ENCODE results near the gene VCP. TPM values are rescaled to one million over a fixed set of nuclear protein-coding genes. Genes with fewer than 3 reads are reported as not detected.

The VCP gene
- total RNA-seq, 4 donors from 2014 or later = 129 to 185 (median 171) TPM

DNA sequence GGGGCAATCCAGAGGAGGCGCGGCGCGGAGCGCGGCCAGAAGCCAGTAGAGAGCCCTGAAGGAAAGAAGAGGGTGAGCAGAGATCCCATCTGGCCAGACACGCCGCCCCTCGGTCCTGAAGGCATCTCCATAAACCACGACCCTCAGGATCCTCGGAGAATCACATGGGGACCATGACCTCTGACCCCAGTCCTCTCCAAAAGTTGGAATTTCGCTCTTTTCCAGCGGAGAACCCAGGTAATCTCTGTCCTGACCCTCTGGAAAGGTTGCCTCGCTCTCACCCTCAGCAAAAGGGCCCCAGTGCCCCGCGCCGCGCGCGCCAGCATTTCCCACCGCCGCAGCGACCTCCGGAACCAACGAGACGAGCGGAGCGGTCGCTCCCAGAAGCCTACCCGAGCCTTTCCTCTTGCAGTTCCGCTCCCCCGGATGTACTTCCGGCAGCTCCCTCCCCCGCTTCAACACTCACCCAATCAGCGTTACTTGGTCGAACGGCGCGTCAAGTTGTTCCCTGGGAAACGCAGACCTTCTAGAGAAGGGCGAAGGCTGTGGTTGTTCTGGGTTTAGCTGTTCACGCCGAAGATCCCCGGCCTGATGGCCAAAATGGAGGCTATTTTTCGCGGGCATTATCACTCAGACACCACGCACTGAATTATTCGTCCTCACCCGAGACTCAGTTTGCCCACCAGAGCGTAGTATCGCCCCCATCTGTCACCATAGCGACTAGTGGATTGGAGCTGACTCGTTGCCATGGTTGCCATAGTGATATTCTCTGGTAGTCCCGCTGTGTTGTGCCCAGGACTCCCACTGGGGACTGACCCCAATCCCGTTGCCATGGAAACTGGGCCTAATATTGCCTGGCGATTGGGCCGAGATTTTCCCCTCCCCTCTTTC lies 30.6 kb upstream of the VCP start, which contains the start of gene STOML2:
TSS of gene STOML2 (minus strand) at position 363 of the 891 bp plus-strand sequence. CDS start at position 326, 37 bp downstream.
- no peaks in the 10 kb centered on the region for H3K9me3 ChIP-seq
- H3K36me3 ChIP-seq = peaks cover 35 to 67% (median 64%) of the 10 kb centered on the region in 4 donors
- no peak for TF ChIP-seq POLR2A (IDR thresholded peaks at IDR 0.05; ENCODE audit: low read depth)
- no peak for TF ChIP-seq EP300 (IDR thresholded peaks at IDR 0.05)
- TF ChIP-seq, protein P1, sequence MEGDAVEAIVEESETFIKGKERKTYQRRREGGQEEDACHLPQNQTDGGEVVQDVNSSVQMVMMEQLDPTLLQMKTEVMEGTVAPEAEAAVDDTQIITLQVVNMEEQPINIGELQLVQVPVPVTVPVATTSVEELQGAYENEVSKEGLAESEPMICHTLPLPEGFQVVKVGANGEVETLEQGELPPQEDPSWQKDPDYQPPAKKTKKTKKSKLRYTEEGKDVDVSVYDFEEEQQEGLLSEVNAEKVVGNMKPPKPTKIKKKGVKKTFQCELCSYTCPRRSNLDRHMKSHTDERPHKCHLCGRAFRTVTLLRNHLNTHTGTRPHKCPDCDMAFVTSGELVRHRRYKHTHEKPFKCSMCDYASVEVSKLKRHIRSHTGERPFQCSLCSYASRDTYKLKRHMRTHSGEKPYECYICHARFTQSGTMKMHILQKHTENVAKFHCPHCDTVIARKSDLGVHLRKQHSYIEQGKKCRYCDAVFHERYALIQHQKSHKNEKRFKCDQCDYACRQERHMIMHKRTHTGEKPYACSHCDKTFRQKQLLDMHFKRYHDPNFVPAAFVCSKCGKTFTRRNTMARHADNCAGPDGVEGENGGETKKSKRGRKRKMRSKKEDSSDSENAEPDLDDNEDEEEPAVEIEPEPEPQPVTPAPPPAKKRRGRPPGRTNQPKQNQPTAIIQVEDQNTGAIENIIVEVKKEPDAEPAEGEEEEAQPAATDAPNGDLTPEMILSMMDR (IDR thresholded peaks at IDR 0.05) = peak in 1 of 3 experiments; percentile 29
- peak; percentile 92 for TF ChIP-seq POLR2AphosphoS5 (IDR thresholded peaks at IDR 0.05)
- H3K27ac ChIP-seq (replicated peaks in 1 of 4) = peak within 1 kb of the TSS; percentile 81 to 91 (median 88)
- peak within 1 kb of the TSS; percentile 62 to 92 (median 68) for H3K4me3 ChIP-seq
- DNase-seq (ENCODE audit: extremely low spot score) = peak; percentile 97
- intact Hi-C loops (cut with DNase I) = loop anchor here (5.0 kb wide), 1 partner anchor 374 kb away; no protein-coding TSS in a partner anchor
- H3K27me3 ChIP-seq = no peaks in the 10 kb centered on the region
- H3K4me1 ChIP-seq = peaks cover 21 to 33% (median 27%) of the 10 kb centered on the region in 4 donors
- 2% methylated on average over 19 of the region's 57 CpGs for WGBS

DNA sequence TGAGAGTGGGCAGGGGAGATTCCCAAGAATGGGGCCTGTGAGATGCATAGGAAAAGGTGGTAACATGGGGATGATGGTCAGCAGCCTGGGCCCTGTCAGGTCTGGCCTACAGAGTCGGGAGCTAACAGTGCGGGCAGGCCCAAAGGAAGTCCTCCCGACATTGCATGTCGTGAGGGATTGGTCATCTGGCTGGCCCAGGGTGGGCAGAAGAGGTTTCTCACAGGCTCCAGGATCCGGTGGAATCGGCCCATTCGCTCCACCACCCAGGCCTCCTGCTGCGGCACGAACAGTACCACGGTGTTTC lies 30.0 kb upstream of the VCP start:
- intact Hi-C loops (cut with DNase I) = loop anchor here (5.0 kb wide), 1 partner anchor 375 kb away; no protein-coding TSS in a partner anchor
- WGBS = 10% methylated on average over 4 of the region's 10 CpGs
- peak overlapping the region; percentile 81 to 91 (median 88) for H3K27ac ChIP-seq (replicated peaks in 1 of 4)
- no peak for TF ChIP-seq POLR2AphosphoS5 (IDR thresholded peaks at IDR 0.05)
- TF ChIP-seq, protein P1 (IDR thresholded peaks at IDR 0.05) = no peak
- TF ChIP-seq POLR2A (IDR thresholded peaks at IDR 0.05; ENCODE audit: low read depth) = no peak
- peaks cover 21 to 33% (median 27%) of the 10 kb centered on the region in 4 donors for H3K4me1 ChIP-seq
- H3K27me3 ChIP-seq = no peaks in the 10 kb centered on the region
- no peaks in the 10 kb centered on the region for H3K9me3 ChIP-seq
- DNase-seq (ENCODE audit: extremely low spot score) = no peak
- H3K36me3 ChIP-seq = peaks cover 29 to 61% (median 58%) of the 10 kb centered on the region in 4 donors
- H3K4me3 ChIP-seq = peak overlapping the region; percentile 62 to 92 (median 68)

DNA sequence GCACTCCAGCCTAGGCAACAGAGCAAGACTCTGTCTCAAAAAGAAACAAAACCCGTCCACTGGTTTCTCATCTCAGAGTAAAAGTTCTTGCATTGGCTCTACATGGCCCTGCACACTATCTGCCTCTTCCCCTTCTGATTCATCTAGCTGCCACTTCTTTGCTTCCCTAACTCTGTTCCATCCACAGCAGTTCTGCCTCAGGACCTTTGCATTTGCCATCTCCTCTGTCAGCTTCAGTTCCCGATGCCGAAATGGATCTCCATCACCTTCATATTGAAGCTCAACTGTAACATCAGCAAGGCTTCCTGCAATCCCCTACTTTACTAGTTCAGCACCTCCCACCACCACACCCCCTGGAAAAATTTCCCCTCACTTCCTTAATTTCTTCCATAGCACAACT lies 25.1 kb upstream of the VCP start:
- Histone ChIP-seq H3K9me3 (no peaks in the 10 kb centered on the region), H3K27me3 (no peaks in the 10 kb centered on the region), H3K4me1 (peaks cover 23 to 39% (median 34%) of the 10 kb centered on the region in 4 donors), H3K4me3 (no peak overlapping the region), H3K36me3 (peaks cover 25 to 50% (median 44%) of the 10 kb centered on the region in 4 donors), H3K27ac (replicated peaks in 1 of 4) (no peak overlapping the region)
- TF ChIP-seq POLR2A (IDR thresholded peaks at IDR 0.05; ENCODE audit: low read depth) = no peak
- TF ChIP-seq EP300 (IDR thresholded peaks at IDR 0.05) = no peak
- TF ChIP-seq, protein P1 (IDR thresholded peaks at IDR 0.05) = no peak
- no peak for TF ChIP-seq POLR2AphosphoS5 (IDR thresholded peaks at IDR 0.05)
- 84% methylated on average over 3 of the region's 3 CpGs for WGBS
- intact Hi-C loops (cut with DNase I) = loop anchor here (2.0 kb wide), 2 partner anchors 17 to 197 kb away; no protein-coding TSS in a partner anchor
- no peak for DNase-seq (ENCODE audit: extremely low spot score)

DNA sequence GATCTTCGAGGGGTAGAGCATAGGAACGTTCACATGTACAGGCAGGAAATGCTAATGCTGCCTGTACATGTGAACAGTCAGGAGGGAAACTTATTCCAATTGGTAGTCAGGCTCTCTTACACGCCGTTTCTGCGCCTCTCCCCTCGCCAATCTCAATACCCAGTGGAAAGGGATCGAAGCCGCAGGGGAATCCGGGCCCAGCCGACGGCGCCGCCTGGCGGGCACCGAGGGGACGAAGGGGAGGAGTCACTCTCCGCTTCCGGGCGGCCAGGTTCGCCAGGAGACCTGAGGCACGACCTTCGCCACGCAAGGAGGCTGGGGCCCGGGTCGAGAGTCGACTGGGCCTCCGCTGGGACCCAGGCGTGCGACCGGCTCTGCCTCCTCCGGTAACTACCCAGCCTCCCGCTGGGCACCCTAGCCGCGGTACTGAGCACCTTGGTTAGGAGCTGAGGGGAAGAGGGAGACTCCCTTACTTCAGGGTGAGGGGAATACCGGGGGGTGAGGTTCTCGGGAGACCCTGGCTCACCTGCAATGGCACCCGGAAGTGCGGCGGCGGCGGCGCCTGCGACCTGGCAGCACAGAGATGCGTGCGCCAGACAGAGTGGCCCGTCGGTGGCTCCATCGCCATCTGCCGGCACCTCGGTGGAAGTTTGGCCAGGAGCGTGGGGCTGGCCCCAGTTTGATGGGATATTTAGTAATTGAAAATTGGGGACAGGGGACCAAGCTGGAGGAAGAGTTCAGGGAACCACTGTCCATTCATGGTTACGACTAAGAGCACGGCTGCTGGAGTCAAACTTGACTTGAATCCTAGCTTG lies 23.8 kb upstream of the VCP start, which contains the start of gene PIGO:
TSS of gene PIGO (minus strand) at position 557 of the 815 bp plus-strand sequence. CDS start 1,026 bp downstream, outside the sequence.
- H3K27me3 ChIP-seq = no peaks in the 10 kb centered on the region
- peaks cover 35 to 59% (median 53%) of the 10 kb centered on the region in 4 donors for H3K36me3 ChIP-seq
- intact Hi-C loops (cut with DNase I) = loop anchor here (2.0 kb wide), 2 partner anchors 15 to 195 kb away; no protein-coding TSS in a partner anchor
- peaks cover 11 to 25% (median 20%) of the 10 kb centered on the region in 4 donors for H3K4me1 ChIP-seq
- no peaks in the 10 kb centered on the region for H3K9me3 ChIP-seq
- TF ChIP-seq, protein P1 (IDR thresholded peaks at IDR 0.05) = peak; percentile 59 to 72 (median 72)
- no peak for TF ChIP-seq EP300 (IDR thresholded peaks at IDR 0.05)
- TF ChIP-seq POLR2A (IDR thresholded peaks at IDR 0.05; ENCODE audit: low read depth) = peak; percentile 34
- TF ChIP-seq POLR2AphosphoS5 (IDR thresholded peaks at IDR 0.05) = peak; percentile 71 to 77
- 2% methylated on average over 28 of the region's 53 CpGs for WGBS
- peak; percentile 97 for DNase-seq (ENCODE audit: extremely low spot score)
- H3K27ac ChIP-seq (replicated peaks in 1 of 4) = peak within 1 kb of the TSS; percentile 92 to 98 (median 95)
- peak within 1 kb of the TSS; percentile 72 to 99 (median 82) for H3K4me3 ChIP-seq

All from esophagus muscularis mucosa (tissue), 4 donors.